PFSK-1 (cell line): Measurements from ENCODE around the gene C1QTNF12.

Experiments used
- POLR2AphosphoS5 ChIP-seq: IDR thresholded peaks from 2 replicates; pipeline ENCODE4 v1.6.1; 2012; ENCODE audit warnings: low read depth, mild to moderate bottlenecking, control low read depth, low read length, moderate library complexity
- REST ChIP-seq, 2 experiments: IDR thresholded peaks; 2 replicates each; pipeline versions ENCODE4 v1.6.1 to v1.8.0; 2011 to 2012; ENCODE audit warnings: low read depth in 2 of 2, low read length in 2 of 2, control low read depth in 1 of 2, inconsistent platforms in 1 of 2, mild to moderate bottlenecking in 1 of 2, moderate library complexity in 1 of 2; ENCODE audit not compliant: insufficient read depth in 1 of 2
- TAF1 ChIP-seq: IDR thresholded peaks from 2 replicates; pipeline ENCODE4 v1.6.1; 2012; ENCODE audit warnings: low read length, control low read depth, borderline replicate concordance; ENCODE audit not compliant: insufficient read depth

- TF ChIP-seq TAF1, result no peak
- TF ChIP-seq POLR2AphosphoS5, result no peak
- no peak for TF ChIP-seq REST (IDR thresholded peaks at IDR 0.05; ENCODE audit: insufficient read depth in 1 of 2, low read depth in 2 of 2, low read length in 2 of 2)
Measured at GRCh38 chr1:1255078-1255477, 8.6 kb upstream of the C1QTNF12 start.
